HG02678 (cell line): ENCODE data around the gene WDR38.

ENCODE experiments used
- ATAC-seq: cut with Tn5 transposase; IDR thresholded peaks from one replicate; pipeline ENCODE4 v1.9.1; 2021; ENCODE audit warnings: mild to moderate bottlenecking, moderate library complexity; ENCODE audit not compliant: unreplicated experiment

The WDR38 gene, protein sequence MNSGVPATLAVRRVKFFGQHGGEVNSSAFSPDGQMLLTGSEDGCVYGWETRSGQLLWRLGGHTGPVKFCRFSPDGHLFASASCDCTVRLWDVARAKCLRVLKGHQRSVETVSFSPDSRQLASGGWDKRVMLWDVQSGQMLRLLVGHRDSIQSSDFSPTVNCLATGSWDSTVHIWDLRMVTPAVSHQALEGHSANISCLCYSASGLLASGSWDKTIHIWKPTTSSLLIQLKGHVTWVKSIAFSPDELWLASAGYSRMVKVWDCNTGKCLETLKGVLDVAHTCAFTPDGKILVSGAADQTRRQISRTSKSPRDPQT

DNA sequence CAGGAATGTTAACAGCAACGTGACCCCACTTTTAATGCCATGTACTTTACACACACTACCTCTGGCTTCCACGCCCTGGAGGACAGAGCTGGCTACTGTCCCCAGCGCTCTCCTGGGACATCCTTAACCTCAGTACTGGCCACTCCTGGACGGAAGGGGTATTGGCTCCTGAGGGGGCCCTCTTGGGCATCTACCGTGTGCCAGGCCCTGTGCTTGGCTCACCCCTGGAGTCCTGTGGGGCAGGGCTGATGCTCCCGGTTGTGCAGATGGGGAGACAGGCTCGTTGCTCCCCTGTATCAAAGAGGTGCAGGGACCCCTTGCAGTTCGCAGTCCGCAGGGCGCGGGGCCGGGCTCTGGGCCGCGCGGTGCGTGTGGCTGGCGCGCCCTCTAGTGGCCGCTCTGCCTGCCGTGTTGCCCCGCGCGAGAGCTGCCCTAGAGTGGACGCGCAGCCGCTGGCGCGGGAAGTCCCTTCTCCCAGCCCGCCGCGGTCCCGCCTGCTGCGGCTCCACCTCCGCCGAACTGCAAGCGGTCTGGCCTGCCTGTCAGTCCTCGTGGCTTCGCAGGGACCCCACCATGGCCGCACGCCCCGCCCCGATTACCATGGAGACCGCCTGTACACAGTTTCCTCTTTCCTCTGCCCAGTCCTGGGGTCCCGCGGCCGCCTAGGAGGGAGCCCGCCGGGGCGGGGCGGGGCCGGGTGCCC lies at the start of gene WDR38:
Gene WDR38, plus strand, starts transcription at position 632 of the 703 bp plus-strand sequence. CDS start 72 bp downstream, outside the sequence.
- peak; percentile 79 for ATAC-seq

DNA sequence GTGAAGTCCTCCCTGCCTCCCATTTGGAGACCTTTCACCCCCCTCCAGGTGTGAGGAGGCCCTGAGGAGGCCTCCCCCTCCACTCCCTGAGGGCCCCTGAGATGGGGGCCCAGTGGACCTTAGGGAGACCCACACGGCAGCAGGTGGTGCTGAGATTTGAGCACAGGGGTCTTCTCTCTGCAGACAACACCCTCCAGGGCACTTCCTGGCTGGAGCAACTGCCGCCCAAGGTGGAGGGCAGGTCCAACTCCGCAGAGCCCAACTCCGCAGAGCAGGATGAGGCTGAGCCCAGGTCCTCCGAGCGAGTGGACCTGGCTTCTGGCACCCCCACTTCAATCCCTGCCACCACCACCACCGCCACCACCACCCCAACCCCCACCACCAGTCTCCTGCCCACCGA lies 49.3 kb upstream of the WDR38 start:
- no peak for ATAC-seq

DNA sequence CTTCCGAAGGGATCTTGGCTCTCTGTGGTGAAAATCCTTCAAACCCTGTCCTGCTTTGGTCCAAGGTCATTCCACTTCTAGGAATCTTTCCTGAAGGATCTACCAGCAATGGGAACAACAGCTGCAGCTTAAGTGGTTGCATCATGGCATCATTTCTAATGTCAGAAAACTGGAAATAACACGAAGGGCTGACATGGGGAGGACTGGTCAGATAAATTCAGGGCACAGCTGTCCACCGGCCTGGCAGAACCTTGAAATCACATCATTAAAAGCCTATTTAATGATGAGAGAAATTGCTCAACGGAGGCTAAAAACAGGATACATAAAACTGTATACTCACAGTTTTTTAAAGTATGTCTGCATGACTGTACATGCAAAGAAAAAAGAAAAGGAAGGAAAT lies 48.1 kb upstream of the WDR38 start:
- no peak for ATAC-seq

DNA sequence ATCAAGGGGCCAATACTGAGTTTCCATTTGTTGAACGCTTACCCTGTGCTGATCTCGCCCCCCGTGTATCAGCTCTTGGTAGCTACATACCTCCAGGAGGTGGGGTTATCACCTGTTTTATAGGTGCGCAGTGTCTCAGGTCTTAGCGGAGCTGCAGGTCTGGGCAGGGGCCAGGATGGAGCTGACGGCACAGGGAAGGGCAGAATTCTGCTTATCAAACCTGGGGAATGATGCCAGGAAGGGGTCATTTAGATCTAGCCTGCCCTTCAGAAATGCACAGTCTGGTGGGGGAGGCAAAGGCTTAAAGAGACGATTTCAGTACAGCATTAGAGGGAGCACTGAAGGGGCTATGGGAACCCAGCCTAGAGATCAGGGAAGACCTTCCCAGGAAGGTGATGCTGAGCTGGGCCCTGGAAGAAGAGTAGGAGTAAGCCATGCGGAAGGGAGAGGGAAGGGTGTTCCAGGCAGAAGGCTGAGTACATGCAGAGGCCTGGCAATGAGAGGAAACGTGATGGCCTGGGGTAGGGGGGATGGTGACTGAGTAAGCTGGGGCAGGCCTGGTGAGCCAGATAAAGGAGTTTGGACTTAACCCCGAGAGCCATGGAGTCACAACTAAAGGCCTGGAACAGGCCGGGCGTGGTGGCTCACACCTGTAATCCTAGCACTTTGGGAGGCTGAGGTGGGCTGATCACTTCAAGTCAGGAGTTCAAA lies 44.9 kb upstream of the WDR38 start:
- ATAC-seq: no peak

DNA sequence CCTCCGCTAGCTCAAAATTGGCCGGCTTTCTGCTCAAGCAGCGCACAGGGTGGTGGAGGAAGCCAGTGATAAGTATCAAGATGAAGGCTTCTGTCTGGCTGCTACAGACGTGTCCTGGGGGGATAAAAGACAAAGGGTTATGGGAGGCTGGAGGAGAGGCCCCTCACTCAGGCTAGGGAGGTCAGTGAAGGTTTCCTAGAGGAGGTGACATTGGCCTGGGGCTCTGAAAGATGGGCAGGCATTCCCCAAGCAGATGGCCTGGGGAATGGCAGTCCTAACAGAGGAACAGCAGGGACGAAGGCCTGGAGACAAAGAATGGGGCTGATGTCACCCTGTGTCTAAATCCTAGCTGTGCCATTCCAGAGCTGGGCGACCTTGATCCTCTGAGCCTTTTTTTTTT lies 44.0 kb upstream of the WDR38 start:
- ATAC-seq: no peak

DNA sequence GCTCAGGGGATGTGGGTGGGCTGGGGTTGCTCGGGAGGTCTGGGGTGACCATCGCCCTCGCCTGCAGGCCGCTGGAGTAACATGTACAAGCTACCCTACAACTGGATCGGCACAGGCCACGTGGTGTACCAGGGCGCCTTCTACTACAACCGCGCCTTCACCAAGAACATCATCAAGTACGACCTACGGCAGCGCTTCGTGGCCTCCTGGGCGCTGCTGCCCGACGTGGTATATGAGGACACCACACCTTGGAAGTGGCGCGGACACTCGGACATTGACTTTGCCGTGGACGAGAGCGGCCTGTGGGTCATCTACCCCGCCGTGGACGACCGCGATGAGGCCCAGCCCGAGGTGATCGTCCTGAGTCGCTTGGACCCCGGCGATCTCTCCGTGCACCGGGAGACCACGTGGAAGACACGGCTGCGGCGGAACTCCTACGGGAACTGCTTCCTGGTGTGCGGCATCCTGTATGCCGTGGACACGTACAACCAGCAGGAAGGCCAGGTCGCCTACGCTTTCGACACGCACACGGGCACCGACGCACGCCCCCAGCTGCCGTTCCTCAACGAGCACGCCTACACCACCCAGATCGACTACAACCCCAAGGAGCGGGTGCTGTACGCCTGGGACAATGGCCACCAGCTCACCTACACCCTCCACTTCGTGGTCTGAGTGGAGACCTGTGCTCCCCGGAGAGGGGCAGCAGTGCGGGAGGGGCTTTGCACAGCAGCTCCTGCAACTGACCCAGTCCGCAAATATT lies 43.3 kb upstream of the WDR38 start:
- no peak for ATAC-seq

DNA sequence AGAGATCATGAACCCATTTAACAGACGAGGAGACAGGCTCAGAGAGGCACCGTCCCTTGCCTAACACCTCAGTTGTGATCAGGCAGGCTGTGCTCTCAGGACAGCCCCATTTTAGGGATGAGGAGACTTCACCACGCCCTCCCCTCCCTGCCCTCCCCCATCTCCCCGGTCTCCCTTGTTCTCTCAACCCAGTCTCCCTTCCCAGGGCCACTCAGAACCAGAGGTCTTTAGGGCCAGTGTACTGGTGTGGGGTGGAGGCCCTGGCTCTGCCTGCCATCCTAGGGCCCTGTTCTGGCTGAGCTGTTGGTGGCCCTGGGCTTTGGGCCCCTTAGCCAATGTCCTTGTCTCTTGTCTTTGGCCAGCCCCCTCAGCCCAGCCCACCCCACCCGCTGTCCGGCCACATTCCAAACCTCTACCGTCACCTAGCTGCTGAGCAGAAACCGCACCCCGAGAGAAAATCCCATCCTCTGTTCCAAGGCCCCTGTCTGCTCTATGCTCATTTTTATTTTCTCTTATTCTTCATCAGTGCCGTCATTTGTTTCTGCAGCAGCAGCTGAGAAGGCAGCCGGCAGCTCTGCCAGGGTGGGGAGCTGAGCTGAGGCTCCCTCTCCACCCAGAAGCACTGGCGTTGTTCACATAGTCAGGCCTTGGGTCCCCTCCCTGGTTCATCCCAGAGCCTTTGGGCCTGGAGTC lies 42.5 kb upstream of the WDR38 start:
- ATAC-seq: no peak

DNA sequence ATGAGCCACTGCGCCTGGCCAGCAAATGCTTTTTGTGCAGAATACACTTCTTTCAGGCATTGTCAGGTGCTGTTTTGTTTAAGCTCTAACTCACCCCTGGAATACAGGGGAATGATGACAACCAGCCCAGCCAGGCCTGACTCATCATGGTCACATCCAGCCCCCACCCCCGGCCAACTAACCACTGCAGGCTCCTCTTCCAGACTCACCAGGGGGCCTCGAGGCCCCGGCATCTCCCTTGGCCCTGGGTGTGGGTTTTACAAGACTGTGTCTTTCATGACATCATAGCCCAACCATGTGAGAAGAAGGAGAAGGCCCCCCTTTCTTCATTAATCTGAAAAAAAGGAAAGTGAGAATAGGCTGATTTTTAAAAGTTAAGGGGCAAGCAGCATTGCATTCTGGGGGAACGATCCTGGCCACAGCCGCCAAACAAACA lies 40.8 kb upstream of the WDR38 start:
- no peak for ATAC-seq

DNA sequence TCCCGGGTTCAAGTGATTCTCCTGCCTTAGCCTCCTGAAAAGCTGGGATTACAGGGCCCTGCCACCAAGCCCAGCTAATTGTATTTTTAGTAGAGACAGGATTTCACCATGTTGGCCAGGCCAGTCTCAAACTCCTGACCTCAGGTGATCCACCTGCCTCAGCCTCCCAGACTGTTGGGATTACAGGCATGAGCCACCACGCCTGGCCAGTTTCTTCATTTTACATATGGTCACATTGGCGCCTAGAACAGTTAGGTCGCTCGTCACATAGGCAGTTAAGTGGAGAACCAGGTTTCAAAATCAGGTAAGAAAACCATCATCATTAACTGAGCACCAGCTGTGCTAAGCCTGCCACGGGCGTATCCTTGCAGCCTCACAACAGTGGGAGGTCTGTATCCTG lies 40.2 kb upstream of the WDR38 start:
- no peak for ATAC-seq

DNA sequence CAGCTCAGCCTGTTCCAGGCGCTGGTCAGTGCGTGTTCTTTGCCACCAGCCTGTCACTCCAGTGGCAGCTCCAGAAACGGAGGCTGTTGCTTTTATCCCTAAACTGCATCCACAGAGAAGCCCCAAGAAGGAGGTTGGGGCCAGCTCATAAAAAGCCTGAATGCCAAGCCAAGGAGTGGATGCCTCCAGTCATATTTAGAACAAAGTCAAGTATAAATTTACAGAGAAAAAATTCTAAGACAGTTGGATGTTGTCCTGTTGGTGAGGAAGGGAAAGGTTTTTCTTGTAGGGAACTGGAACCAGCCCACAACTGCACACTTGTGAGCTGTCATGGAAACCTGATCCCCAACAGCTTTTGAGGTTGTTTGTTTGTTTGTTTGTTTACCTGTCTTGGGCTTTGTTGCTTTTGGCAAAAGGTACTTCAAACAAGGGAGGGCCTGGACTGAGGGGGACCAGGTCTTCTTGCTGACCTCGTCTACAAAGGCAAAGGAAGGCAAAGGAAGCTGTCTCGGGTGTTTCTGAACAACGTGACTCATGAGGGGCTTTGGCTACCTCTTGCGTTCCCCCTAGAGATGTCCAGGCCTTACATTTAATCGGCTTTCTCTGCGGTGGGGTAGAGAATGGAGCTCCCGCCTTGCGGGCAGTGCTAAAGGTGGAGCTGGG lies 39.6 kb upstream of the WDR38 start:
- ATAC-seq: no peak

DNA sequence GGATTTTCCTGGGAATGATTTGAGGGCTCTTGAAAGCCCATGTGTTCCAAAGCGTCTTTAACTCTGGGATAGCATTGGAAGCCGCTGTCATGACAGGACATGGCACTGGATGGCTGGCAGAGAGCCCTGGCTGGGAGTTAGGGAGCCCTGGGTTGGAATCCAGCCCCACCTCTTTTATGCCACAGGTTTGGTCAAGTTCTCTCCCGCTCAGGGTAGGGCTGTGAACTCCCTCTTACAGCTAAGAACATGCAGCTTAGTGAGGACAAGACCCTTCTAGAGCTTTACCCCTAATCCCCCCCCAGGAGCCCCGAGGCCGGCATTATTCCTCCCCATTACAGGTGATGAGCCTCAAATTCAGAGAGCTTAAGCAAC lies 39.1 kb upstream of the WDR38 start:
- ATAC-seq: no peak

DNA sequence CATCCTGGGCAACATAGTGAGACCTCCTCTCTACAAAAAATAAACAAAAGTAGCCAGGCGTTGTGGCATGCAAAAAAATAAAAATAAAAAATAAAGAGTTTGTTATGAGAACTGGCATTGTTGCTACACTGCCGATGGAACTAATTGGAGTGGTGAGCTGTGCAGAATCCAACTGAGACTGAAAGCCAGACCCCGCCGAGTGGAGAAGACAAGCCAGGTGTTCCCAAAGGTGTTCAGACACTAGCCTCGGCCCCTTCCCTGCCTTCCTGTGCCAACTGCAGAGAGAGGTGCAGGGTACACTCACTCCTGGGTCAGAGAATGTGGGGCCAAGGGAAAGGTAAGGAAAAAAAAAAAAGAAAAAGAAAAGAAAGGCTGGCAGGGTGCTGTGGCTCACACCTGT lies 37.7 kb upstream of the WDR38 start:
- no peak for ATAC-seq

DNA sequence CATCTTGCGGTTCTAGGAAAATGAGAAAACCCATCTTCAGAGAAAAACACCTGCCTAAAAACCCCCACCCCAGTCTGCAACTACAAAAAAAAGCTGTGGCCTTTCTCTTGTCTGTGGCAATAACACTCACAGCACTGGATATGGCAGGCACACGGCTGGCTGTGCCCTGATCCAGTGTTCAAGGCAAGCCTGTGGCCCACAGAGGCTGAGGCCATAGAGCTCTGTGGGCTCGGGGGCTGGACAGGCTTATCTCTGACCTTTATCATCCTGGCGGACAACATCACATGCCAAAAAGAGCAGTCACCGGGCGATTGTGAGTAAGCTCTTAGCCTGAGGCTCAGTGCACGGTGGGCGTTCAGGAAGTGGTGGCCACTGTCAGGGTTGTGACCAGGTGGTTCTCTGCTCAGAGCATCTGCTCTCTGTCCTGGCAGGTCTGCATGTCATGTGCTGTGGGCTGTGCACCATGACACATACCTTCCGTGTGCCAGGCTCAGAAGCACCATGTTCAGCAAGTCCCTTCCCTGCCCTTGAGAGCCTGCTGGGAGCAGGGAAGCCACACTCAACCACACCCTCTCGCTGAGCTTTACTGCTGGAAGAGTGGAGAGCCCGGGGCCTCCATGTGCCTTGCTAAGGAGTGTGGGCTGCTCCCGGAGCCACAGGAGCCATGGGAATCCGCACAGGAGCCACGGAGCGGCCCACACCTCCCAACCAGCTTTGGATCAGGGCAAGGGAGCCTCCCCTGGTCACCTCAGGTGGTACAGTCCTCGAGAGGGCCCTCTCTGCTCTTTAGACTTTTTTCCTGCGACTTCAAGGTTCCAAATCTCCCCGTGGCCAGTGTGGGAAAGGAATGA lies 34.6 kb upstream of the WDR38 start:
- no peak for ATAC-seq

DNA sequence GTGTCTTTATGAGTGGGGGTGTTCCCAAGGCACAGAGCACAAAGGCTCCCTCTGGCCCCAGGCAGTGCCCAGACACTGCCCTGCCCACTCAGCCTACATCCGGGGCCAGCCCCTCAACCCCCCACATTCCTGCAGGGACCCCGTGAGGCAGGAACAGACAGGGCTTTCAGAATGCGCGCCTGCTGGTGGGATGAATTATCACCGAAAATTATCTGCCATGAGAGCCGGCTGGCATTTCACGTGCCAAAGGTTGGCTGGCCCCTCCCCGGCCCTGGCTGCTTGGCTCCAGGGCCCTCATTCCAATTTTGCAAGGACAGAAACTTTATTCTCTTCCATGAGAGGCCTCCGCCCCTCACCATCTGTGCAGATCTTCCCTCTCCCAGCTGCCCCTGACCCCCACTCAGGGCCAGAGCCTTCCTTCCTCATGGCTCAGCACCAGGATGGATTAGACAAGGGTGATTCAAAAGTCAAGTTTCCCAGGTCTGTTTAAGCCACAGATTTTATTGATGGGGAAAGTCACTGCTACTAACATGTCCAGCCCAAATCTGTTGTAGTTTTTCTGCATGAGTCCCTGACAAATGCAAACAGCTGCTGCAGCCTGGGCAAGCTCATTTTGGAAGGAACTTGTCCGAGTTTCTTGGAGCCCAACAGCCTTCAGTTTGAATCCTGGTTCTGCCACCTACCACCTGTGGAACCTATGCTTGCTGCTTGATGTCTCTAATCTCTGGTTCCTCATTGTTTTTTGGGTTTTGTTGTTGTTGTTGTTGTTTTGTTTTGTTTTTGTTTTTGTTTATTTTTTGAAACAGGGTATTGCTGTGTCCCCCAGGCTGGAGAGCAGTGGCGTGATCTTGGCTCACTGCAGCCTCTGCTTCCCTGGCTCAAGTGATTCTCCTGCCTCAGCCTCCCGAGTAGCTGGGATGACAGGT lies 32.3 kb upstream of the WDR38 start:
- no peak for ATAC-seq

DNA sequence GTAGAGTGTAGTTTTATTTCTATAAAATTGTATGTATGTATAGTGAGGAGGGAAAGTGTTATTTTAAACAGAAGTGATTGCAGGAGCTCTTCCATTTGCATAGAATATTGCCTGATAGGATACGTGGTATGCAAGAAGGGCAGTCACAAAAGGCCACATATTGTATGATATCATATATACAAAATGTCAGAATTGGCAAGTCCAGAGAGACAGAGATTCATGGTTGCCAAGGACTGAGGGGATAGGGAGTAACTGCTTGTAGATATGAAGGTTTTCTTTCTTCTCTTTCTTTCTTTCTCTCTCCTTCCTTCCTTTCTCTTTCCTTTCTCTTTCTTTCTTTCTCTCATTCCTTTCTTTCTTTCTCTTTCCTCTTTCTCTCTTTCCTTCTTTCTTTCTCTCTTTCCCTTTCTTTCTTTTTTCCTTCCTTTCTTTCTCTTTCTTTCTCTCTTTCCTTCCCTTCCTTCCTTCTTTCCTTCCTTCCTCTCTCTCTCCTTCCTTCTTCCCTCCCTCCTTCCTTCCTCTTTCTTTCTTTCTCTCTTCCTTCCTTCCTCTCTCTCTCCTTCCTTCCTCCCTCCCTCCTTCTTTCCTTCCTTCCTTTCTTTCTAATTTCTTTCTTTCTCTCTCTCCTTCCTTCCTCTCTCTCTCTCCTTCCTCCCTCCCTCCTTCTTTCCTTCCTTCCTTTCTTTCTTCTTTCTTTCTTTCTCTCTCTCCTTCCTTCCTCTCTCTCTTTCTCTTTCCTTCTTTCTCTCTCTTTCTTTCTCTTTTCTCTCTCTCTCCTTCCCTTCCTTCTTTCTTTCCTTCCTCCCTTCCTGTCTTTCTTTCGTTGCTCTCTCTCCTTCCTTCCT lies 24.5 kb upstream of the WDR38 start:
- ATAC-seq: no peak

DNA sequence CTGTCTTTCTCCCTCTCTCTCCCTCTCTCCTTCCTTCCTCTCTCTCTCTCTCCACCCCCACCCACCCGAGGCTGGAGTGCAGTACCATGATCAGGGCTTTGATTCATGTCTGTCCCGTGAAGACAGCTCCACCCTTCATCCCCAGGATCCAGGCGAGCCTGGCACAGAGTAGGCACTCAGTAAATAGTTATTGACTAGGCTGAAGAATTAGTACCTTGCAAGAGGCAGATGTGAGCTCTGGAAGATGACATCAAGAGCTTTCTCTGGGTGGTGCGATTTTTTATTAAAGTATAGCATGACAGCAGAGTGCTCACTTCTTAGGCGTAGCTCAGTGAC lies 24.0 kb upstream of the WDR38 start:
- ATAC-seq: no peak

DNA sequence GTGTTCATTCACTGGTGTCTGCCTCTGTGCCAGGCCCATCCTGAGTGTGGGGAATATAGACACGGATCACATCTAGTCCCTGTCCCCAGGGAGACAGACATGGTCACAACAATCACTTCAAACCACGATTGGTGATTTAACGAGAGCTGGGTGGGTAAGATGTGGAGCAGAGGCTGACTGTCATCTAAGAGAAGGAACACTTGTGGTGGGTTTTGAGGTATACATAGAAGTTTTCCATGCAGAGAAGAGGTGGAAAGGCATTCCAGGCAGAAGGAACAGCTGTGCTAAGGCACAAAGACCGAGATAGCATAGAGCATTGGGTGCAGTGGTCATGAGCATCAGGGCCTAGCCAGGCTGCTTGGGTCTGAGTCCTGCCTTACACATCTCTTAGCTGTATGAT lies 22.7 kb upstream of the WDR38 start:
- no peak for ATAC-seq
